COLO668 (cell line): ENCODE results near the gene CRTC2.
A peak's percentile ranks its signal among the peaks of the same experiment; 100 is the strongest.

ENCODE experiments used
- DNase-seq: peaks from one replicate; lab custom pipeline; 2025; ENCODE audit not compliant: unreplicated experiment; lab: John Stamatoyannopoulos, UW

Gene CRTC2

GRCh38 chr1:153951183-153951582, 7.2 kb downstream of the CRTC2 start:
- no peak for DNase-seq

- peak; percentile 92 for DNase-seq
Observed at GRCh38 chr1:153946622-153947241, 11.7 kb downstream of the CRTC2 start, which contains the start of gene DENND4B. TSS of gene DENND4B (minus strand) at chr1:153946718. CDS start at chr1:153944374, 2,344 bp downstream.

GRCh38 chr1:153945795-153946621, 12.4 kb downstream of the CRTC2 start:
- DNase-seq: peak; percentile 82

- DNase-seq: peak; percentile 47
Observed at GRCh38 chr1:153945131-153945794, 13.1 kb downstream of the CRTC2 start.

- no peak for DNase-seq
Observed at GRCh38 chr1:153944827-153945117, 13.6 kb downstream of the CRTC2 start.

- DNase-seq: no peak
Observed at GRCh38 chr1:153944005-153944826, 14.2 kb downstream of the CRTC2 start.

- no peak for DNase-seq
Observed at GRCh38 chr1:153942766-153943549, 15.5 kb downstream of the CRTC2 start.

GRCh38 chr1:153941826-153942725, 16.3 kb downstream of the CRTC2 start:
- DNase-seq: no peak

- DNase-seq: no peak
Observed at GRCh38 chr1:153940756-153941155, 17.7 kb downstream of the CRTC2 start.

GRCh38 chr1:153939476-153939875, 18.9 kb downstream of the CRTC2 start:
- DNase-seq: no peak

GRCh38 chr1:153938996-153939395, 19.4 kb downstream of the CRTC2 start:
- DNase-seq: no peak

GRCh38 chr1:153937331-153937730, 21.1 kb downstream of the CRTC2 start:
- DNase-seq: no peak

- DNase-seq: no peak
Observed at GRCh38 chr1:153936011-153936802, 22.2 kb downstream of the CRTC2 start.

- no peak for DNase-seq
Observed at GRCh38 chr1:153934746-153935145, 23.7 kb downstream of the CRTC2 start.

- DNase-seq: no peak
Observed at GRCh38 chr1:153933955-153934354, 24.5 kb downstream of the CRTC2 start.

- no peak for DNase-seq
Observed at GRCh38 chr1:153933430-153933829, 25.0 kb downstream of the CRTC2 start.

GRCh38 chr1:153932156-153933131, 26.0 kb downstream of the CRTC2 start:
- no peak for DNase-seq
